SU-DHL-6 (cell line): ENCODE results near the gene LRRC37B.

Source experiments
- H2AFZ ChIP-seq: fragments of 200-600 bp; sonication (generic); 2 replicates; pipeline ENCODE4 v1.6.1; 2014; ENCODE audit warnings: low read depth, mild to moderate bottlenecking, moderate library complexity, mixed read lengths, antibody characterized with exemption, low read length; ENCODE audit not compliant: severe bottlenecking
- H3F3A ChIP-seq: fragments of 200-600 bp; shearing (Covaris generic); 2 replicates; pipeline ENCODE4 v1.6.0; 2016; ENCODE audit warnings: antibody characterized with exemption, mild to moderate bottlenecking; ENCODE audit not compliant: insufficient read depth
- H3K27ac ChIP-seq: fragments of 200-600 bp; sonication (generic); 2 replicates; pipeline ENCODE4 v1.5.1; 2016; ENCODE audit warnings: low read depth, mild to moderate bottlenecking, low read length, moderate library complexity, mixed read lengths
- H3K27me3 ChIP-seq: fragments of 200-600 bp; sonication (generic), shearing (Covaris generic); 2 replicates; pipeline ENCODE4 v1.6.0; 2014; ENCODE audit warnings: mild to moderate bottlenecking, low read length
- H3K36me3 ChIP-seq: fragments of 200-600 bp; sonication (generic); 2 replicates; pipeline ENCODE4 v1.6.1; 2014; ENCODE audit warnings: mild to moderate bottlenecking, low read length, mixed read lengths
- H3K4me2 ChIP-seq: fragments of 300-600, 200-600 bp; shearing (Covaris generic), sonication (generic); 2 replicates; pipeline ENCODE4 v1.6.0; 2014; ENCODE audit warnings: low read length, low read depth, mild to moderate bottlenecking; ENCODE audit not compliant: poor library complexity, severe bottlenecking
- H3K4me3 ChIP-seq: fragments of 200-600 bp; sonication (generic); 2 replicates; pipeline ENCODE4 v1.5.1; 2014; ENCODE audit warnings: antibody characterized with exemption, low read length, mild to moderate bottlenecking, mixed read lengths; ENCODE audit not compliant: insufficient read depth, poor library complexity, severe bottlenecking
- H3K79me2 ChIP-seq: fragments of 200-600 bp; sonication (generic); 2 replicates; pipeline ENCODE4 v1.6.1; 2014; ENCODE audit warnings: mild to moderate bottlenecking, low read length, moderate library complexity; ENCODE audit not compliant: insufficient read depth
- H3K9ac ChIP-seq: fragments of 200-600 bp; sonication (generic); 2 replicates; pipeline ENCODE4 v1.7.0; 2014; ENCODE audit warnings: mild to moderate bottlenecking, low read length
- H3K9me2 ChIP-seq: fragments of 200-600 bp; sonication (generic); replicated peaks from 2 replicates; pipeline ENCODE4 v1.6.1; 2014; ENCODE audit warnings: low read length; ENCODE audit not compliant: insufficient read depth
- H3K9me3 ChIP-seq: fragments of 200-600 bp; sonication (generic); 2 replicates; pipeline ENCODE4 v1.6.1; 2014; ENCODE audit warnings: low read length, mixed read lengths; ENCODE audit not compliant: insufficient read depth
- H4K20me1 ChIP-seq: fragments of 200-600 bp; sonication (generic); 2 replicates; pipeline ENCODE4 v1.6.1; 2014; ENCODE audit warnings: low read depth, mild to moderate bottlenecking, antibody characterized with exemption, low read length, moderate library complexity, mixed read lengths
- EZH2phosphoT487 ChIP-seq: fragments of 200-600 bp; sonication (generic), shearing (Covaris generic); conservative IDR thresholded peaks from 2 replicates; pipeline ENCODE4 v1.6.1; 2018; ENCODE audit warnings: mild to moderate bottlenecking, antibody characterized with exemption, low read length, moderate library complexity, mixed read lengths
- TF ChIP-seq, protein P1 (sequence below): fragments of 200-600 bp; sonication (generic); IDR thresholded peaks from one replicate; pipeline ENCODE4 v1.5.1; 2017; ENCODE audit warnings: antibody characterized with exemption, mild to moderate bottlenecking, low read length, moderate library complexity; ENCODE audit not compliant: insufficient read depth, poor library complexity, severe bottlenecking

Gene LRRC37B

DNA sequence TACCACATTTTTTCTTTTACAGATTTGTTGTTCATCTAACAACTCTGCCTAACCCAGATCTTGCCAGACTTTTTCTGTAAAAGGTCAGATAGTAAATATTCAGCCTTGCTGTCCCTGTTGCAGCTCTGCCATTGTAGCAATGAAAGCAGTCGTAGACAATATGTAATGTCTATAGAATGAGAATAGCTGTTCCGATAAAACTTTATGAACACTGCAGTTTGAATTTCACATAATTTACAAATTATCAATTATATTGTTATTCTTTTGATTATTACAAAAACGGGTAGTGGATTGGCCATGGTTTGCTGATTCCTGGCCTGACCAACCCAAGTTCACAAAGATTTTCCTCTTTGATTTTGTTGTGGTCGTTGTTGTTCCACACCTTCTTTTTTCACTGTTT is 2.9 kb downstream of the LRRC37B start:
- Histone ChIP-seq H3K27me3 (no peaks in the 10 kb centered on the region), H3K79me2 (peaks cover 8% of the 10 kb centered on the region; the same call in 1 of the 2 replicates), H3K4me3 (no peak overlapping the region), H3K9ac (no peak overlapping the region), H4K20me1 (no peaks in the 10 kb centered on the region), H2AFZ (no peak overlapping the region), H3K9me3 (no peaks in the 10 kb centered on the region), H3K9me2 (no peaks in the 10 kb centered on the region), H3K36me3 (no peaks in the 10 kb centered on the region), H3K27ac (no peak overlapping the region), H3K4me2 (no peak overlapping the region), H3F3A (peaks cover 11% of the 10 kb centered on the region; the same call in 1 of the 2 replicates)
- TF ChIP-seq EZH2phosphoT487, result no peak
- TF ChIP-seq, protein P1, sequence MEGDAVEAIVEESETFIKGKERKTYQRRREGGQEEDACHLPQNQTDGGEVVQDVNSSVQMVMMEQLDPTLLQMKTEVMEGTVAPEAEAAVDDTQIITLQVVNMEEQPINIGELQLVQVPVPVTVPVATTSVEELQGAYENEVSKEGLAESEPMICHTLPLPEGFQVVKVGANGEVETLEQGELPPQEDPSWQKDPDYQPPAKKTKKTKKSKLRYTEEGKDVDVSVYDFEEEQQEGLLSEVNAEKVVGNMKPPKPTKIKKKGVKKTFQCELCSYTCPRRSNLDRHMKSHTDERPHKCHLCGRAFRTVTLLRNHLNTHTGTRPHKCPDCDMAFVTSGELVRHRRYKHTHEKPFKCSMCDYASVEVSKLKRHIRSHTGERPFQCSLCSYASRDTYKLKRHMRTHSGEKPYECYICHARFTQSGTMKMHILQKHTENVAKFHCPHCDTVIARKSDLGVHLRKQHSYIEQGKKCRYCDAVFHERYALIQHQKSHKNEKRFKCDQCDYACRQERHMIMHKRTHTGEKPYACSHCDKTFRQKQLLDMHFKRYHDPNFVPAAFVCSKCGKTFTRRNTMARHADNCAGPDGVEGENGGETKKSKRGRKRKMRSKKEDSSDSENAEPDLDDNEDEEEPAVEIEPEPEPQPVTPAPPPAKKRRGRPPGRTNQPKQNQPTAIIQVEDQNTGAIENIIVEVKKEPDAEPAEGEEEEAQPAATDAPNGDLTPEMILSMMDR, result no peak

DNA sequence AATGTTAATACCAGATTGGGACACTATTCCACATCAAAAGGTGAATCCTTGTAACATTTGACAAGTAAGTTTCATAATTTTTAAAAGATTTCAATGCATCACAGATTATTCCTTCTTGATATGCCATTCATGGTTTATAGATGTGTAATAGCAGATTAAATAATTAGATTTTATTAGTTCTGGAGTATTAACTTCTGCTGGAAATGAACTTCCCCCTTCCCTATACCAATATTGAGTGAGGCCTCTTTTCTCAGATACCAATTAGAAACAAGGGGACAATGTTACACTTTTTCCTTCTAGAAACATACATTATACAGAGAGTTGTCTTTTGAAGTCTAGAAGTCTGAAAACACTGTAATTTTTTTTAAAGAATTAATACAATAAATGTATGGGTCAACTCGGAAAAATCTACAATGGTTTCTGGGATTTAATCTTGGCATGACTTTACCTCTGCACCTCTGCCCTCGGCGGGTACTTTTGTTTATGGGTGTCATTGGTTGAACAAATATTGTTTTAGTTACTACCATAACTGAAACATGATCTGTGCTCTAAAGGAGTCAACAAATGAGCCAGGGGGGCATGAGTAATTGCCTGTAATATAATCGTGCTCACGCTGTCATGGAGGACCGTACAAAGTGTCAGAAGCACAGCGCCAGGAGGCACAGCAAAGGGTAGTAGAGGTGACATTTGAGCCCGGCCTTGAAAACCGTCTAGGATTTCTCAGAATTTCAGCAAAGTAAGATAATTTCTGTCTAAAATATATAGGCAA is 8.2 kb downstream of the LRRC37B start:
- Histone ChIP-seq H3K36me3 (no peaks in the 10 kb centered on the region), H3F3A (no peaks in the 10 kb centered on the region), H3K4me2 (no peak overlapping the region), H3K4me3 (no peak overlapping the region), H2AFZ (no peak overlapping the region), H3K27me3 (no peaks in the 10 kb centered on the region), H3K79me2 (peaks cover 8% of the 10 kb centered on the region; the same call in 1 of the 2 replicates), H3K9ac (no peak overlapping the region), H3K9me3 (no peaks in the 10 kb centered on the region), H3K9me2 (no peaks in the 10 kb centered on the region), H4K20me1 (no peaks in the 10 kb centered on the region), H3K27ac (no peak overlapping the region)
- TF ChIP-seq, protein P1, result no peak
- TF ChIP-seq EZH2phosphoT487, result no peak

DNA sequence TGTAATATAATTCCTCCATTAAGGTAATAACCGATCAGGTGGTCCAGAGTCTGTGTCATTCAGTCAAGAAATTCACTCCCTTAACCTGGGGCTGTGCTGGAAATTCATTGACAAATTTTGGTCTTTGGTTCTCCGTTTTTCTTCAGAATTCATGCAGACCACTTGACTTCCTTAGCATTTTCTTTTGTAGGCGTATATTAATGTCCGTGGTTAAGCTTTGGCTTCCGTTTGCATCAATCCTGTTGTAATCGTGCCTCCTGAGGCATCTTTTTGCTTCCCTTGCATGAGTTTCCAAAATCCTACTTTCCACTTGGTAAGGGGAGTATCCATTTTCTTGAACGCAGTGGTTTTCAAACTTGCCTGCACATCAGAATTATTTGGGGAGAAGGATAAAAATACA is 9.0 kb downstream of the LRRC37B start:
- H3K36me3 ChIP-seq, result no peaks in the 10 kb centered on the region
- no peak overlapping the region for H3K27ac ChIP-seq
- peaks cover 4% of the 10 kb centered on the region; the same call in 1 of the 2 replicates for H3K79me2 ChIP-seq
- H2AFZ ChIP-seq, result no peak overlapping the region
- H3K9me2 ChIP-seq, result no peaks in the 10 kb centered on the region
- no peaks in the 10 kb centered on the region for H3K9me3 ChIP-seq
- no peaks in the 10 kb centered on the region for H3K27me3 ChIP-seq
- no peaks in the 10 kb centered on the region for H4K20me1 ChIP-seq
- no peak overlapping the region for H3K4me2 ChIP-seq
- no peak for TF ChIP-seq EZH2phosphoT487
- TF ChIP-seq, protein P1, result no peak
- H3K4me3 ChIP-seq, result no peak overlapping the region
- H3F3A ChIP-seq, result no peaks in the 10 kb centered on the region
- no peak overlapping the region for H3K9ac ChIP-seq
